Neural progenitor cell (in vitro differentiated cells): ENCODE data around the gene TMEM45A. TPM values are rescaled to one million over a fixed set of nuclear protein-coding genes. Genes with fewer than 3 reads are reported as not detected.

Experiments used
- DNase-seq: peaks from one replicate; pipeline ENCODE4 v3.0.0-alpha.2; 2016; ENCODE audit warnings: low spot score
- H2AFZ ChIP-seq: fragments of 200-600 bp; sonication (generic); replicated peaks from 2 replicates; pipeline ENCODE4 v1.6.1; 2016; ENCODE audit warnings: antibody characterized with exemption
- H3F3A ChIP-seq: fragments of 200-600 bp; sonication (generic); 2 replicates; pipeline ENCODE4 v1.6.1; 2016; ENCODE audit warnings: antibody characterized with exemption, low read depth
- H3K27ac ChIP-seq: fragments of 200-600 bp; sonication (generic); 2 replicates; pipeline ENCODE4 v1.5.1; 2016; ENCODE audit warnings: mild to moderate bottlenecking
- H3K27me3 ChIP-seq: fragments of 200-600 bp; sonication (generic); 2 replicates; pipeline ENCODE4 v1.6.1; 2016; ENCODE audit warnings: mild to moderate bottlenecking, moderate library complexity
- H3K36me3 ChIP-seq: fragments of 200-600 bp; sonication (generic); 2 replicates; pipeline ENCODE4 v1.5.1; 2016
- H3K4me1 ChIP-seq: fragments of 200-600 bp; sonication (generic); 2 replicates; pipeline ENCODE4 v1.6.1; 2016; ENCODE audit warnings: mixed run types
- H3K4me2 ChIP-seq: fragments of 200-600 bp; sonication (generic); 2 replicates; pipeline ENCODE4 v1.6.1; 2016
- H3K4me3 ChIP-seq: fragments of 200-600 bp; sonication (generic); 2 replicates; pipeline ENCODE4 v1.5.1; 2016
- H3K79me2 ChIP-seq: fragments of 200-600 bp; sonication (generic); 2 replicates; pipeline ENCODE4 v1.6.1; 2016; ENCODE audit warnings: low read depth
- H3K9ac ChIP-seq: fragments of 200-600 bp; sonication (generic); 2 replicates; pipeline ENCODE4 v1.6.1; 2016
- H3K9me3 ChIP-seq: fragments of 200-600 bp; sonication (generic); 2 replicates; pipeline ENCODE4 v1.5.1; 2016; ENCODE audit warnings: low read depth
- H4K20me1 ChIP-seq: fragments of 200-600 bp; sonication (generic); 2 replicates; pipeline ENCODE4 v1.6.1; 2016; ENCODE audit warnings: low read depth
- H3K27ac Mint-ChIP-seq: 3 replicates; pipeline ENCODE4 v1.8.0; 2021; ENCODE audit warnings: mixed read lengths
- H3K27me3 Mint-ChIP-seq: 2 replicates; pipeline ENCODE4 v1.8.0; 2022; ENCODE audit warnings: low read depth, mild to moderate bottlenecking, inconsistent platforms, moderate library complexity, mixed read lengths; ENCODE audit not compliant: insufficient read depth
- H3K36me3 Mint-ChIP-seq: 3 replicates; pipeline ENCODE4 v1.8.0; 2021; ENCODE audit warnings: mixed read lengths
- H3K4me1 Mint-ChIP-seq: 3 replicates; pipeline ENCODE4 v1.8.0; 2021; ENCODE audit warnings: mixed read lengths
- H3K4me3 Mint-ChIP-seq: 3 replicates; pipeline ENCODE4 v1.8.0; 2021; ENCODE audit warnings: mild to moderate bottlenecking, moderate library complexity, mixed read lengths
- H3K9me3 Mint-ChIP-seq: 3 replicates; pipeline ENCODE4 v1.8.0; 2020; ENCODE audit warnings: mixed read lengths
- CTCF ChIP-seq: fragments of 200-600 bp; sonication (generic); IDR thresholded peaks from 2 replicates; pipeline ENCODE4 v1.5.1; 2017; ENCODE audit warnings: antibody characterized with exemption, mild to moderate bottlenecking
- EZH2 ChIP-seq: fragments of 200-600 bp; sonication (generic); IDR thresholded peaks from 2 replicates; pipeline ENCODE4 v1.6.1; 2017; ENCODE audit warnings: antibody characterized with exemption, mild to moderate bottlenecking, moderate library complexity
- EZH2phosphoT487 ChIP-seq: fragments of 200-600 bp; sonication (generic); IDR thresholded peaks from 2 replicates; pipeline ENCODE4 v1.6.1; 2017; ENCODE audit warnings: antibody characterized with exemption
- total RNA-seq: library from RNA; depleted of rRNA; stranded (reverse); fragments of >200 nt; gene quantifications from 2 replicates; pipeline ENCODE4 v1.2.3, GENCODE V29; 2015; ENCODE audit warnings: low replicate concordance

Gene TMEM45A
- total RNA-seq, 1 donor from 2014 or later, result 82.7 TPM

- H3F3A ChIP-seq, result no peaks in the 10 kb centered on the region
- H3K4me3 Mint-ChIP-seq, result no peak overlapping the region
- H3K36me3 Mint-ChIP-seq, result peaks cover 5% of the 10 kb centered on the region
- no peaks in the 10 kb centered on the region for H4K20me1 ChIP-seq
- peaks cover 3% of the 10 kb centered on the region for H3K4me1 Mint-ChIP-seq
- H2AFZ ChIP-seq, result no peak overlapping the region
- no peaks in the 10 kb centered on the region for H3K36me3 ChIP-seq
- H3K9me3 ChIP-seq, result no peaks in the 10 kb centered on the region
- H3K9me3 Mint-ChIP-seq, result no peaks in the 10 kb centered on the region
- no peaks in the 10 kb centered on the region for H3K27me3 ChIP-seq
- no peaks in the 10 kb centered on the region for H3K79me2 ChIP-seq
- H3K4me3 ChIP-seq, result no peak overlapping the region
- H3K27ac Mint-ChIP-seq, result no peak overlapping the region
- H3K4me1 ChIP-seq, result no peaks in the 10 kb centered on the region
- no peak overlapping the region for H3K27ac ChIP-seq
- H3K9ac ChIP-seq, result no peak overlapping the region
- DNase-seq, result no peak
- peaks cover 2% of the 10 kb centered on the region for H3K27me3 Mint-ChIP-seq
- TF ChIP-seq EZH2phosphoT487 (no peak), EZH2 (no peak), CTCF (no peak)
- no peak overlapping the region for H3K4me2 ChIP-seq
Measured at GRCh38 chr3:100527347-100527735, 34.9 kb downstream of the TMEM45A start.

- H3K36me3 ChIP-seq, result no peaks in the 10 kb centered on the region
- TF ChIP-seq EZH2 (no peak), EZH2phosphoT487 (no peak), CTCF (no peak)
- H3K4me2 ChIP-seq, result no peak overlapping the region
- no peaks in the 10 kb centered on the region for H3K79me2 ChIP-seq
- H3K4me1 Mint-ChIP-seq, result no peaks in the 10 kb centered on the region
- no peak overlapping the region for H3K4me3 Mint-ChIP-seq
- no peak overlapping the region for H3K4me3 ChIP-seq
- H3K36me3 Mint-ChIP-seq, result peaks cover 2% of the 10 kb centered on the region
- H3K27me3 Mint-ChIP-seq, result no peaks in the 10 kb centered on the region
- no peaks in the 10 kb centered on the region for H3K27me3 ChIP-seq
- H4K20me1 ChIP-seq, result no peaks in the 10 kb centered on the region
- H3F3A ChIP-seq, result no peaks in the 10 kb centered on the region
- H3K9me3 Mint-ChIP-seq, result no peaks in the 10 kb centered on the region
- no peak overlapping the region for H3K27ac ChIP-seq
- no peak overlapping the region for H2AFZ ChIP-seq
- no peak for DNase-seq
- no peaks in the 10 kb centered on the region for H3K4me1 ChIP-seq
- H3K9me3 ChIP-seq, result no peaks in the 10 kb centered on the region
- no peak overlapping the region for H3K27ac Mint-ChIP-seq
- H3K9ac ChIP-seq, result no peak overlapping the region
Measured at GRCh38 chr3:100531093-100531492, 38.7 kb downstream of the TMEM45A start.

GRCh38 chr3:100532411-100532810, 40.0 kb downstream of the TMEM45A start:
- H3F3A ChIP-seq, result no peaks in the 10 kb centered on the region
- no peaks in the 10 kb centered on the region for H3K27me3 ChIP-seq
- no peaks in the 10 kb centered on the region for H3K79me2 ChIP-seq
- H3K4me1 ChIP-seq, result no peaks in the 10 kb centered on the region
- no peak overlapping the region for H3K4me3 ChIP-seq
- H3K36me3 Mint-ChIP-seq, result peaks cover 2% of the 10 kb centered on the region
- H3K4me3 Mint-ChIP-seq, result no peak overlapping the region
- no peaks in the 10 kb centered on the region for H3K9me3 Mint-ChIP-seq
- no peaks in the 10 kb centered on the region for H4K20me1 ChIP-seq
- TF ChIP-seq EZH2, result no peak
- no peak for TF ChIP-seq CTCF
- TF ChIP-seq EZH2phosphoT487, result no peak
- H3K4me2 ChIP-seq, result no peak overlapping the region
- no peaks in the 10 kb centered on the region for H3K36me3 ChIP-seq
- no peak overlapping the region for H3K9ac ChIP-seq
- no peak for DNase-seq
- no peaks in the 10 kb centered on the region for H3K27me3 Mint-ChIP-seq
- no peak overlapping the region for H3K27ac Mint-ChIP-seq
- no peak overlapping the region for H2AFZ ChIP-seq
- H3K4me1 Mint-ChIP-seq, result no peaks in the 10 kb centered on the region
- no peak overlapping the region for H3K27ac ChIP-seq
- no peaks in the 10 kb centered on the region for H3K9me3 ChIP-seq

GRCh38 chr3:100533176-100533575, 40.8 kb downstream of the TMEM45A start:
- TF ChIP-seq CTCF (no peak), EZH2 (no peak), EZH2phosphoT487 (no peak)
- no peaks in the 10 kb centered on the region for H3K4me1 Mint-ChIP-seq
- DNase-seq, result no peak
- Histone ChIP-seq H3K4me2 (no peak overlapping the region), H3K4me3 (no peak overlapping the region), H2AFZ (no peak overlapping the region), H3K9ac (no peak overlapping the region), H3K36me3 (no peaks in the 10 kb centered on the region), H3K4me1 (no peaks in the 10 kb centered on the region), H4K20me1 (no peaks in the 10 kb centered on the region), H3K27me3 (no peaks in the 10 kb centered on the region), H3F3A (no peaks in the 10 kb centered on the region), H3K79me2 (no peaks in the 10 kb centered on the region), H3K27ac (no peak overlapping the region), H3K9me3 (no peaks in the 10 kb centered on the region)
- H3K4me3 Mint-ChIP-seq, result no peak overlapping the region
- H3K27me3 Mint-ChIP-seq, result no peaks in the 10 kb centered on the region
- H3K36me3 Mint-ChIP-seq, result peaks cover 2% of the 10 kb centered on the region
- no peak overlapping the region for H3K27ac Mint-ChIP-seq
- H3K9me3 Mint-ChIP-seq, result no peaks in the 10 kb centered on the region
